Activated CD8-positive, alpha-beta memory T cell treated with anti-CD3 and anti-CD28 coated beads for 4 hours (primary cell): Measurements from ENCODE around the gene IRF2.

ENCODE experiments used
- DNase-seq, 2 donors: peaks; one replicate each; pipeline ENCODE4 v3.0.0-alpha.2; 2020; ENCODE audit warnings: low read depth in 2 of 2

IRF2 gene

DNA sequence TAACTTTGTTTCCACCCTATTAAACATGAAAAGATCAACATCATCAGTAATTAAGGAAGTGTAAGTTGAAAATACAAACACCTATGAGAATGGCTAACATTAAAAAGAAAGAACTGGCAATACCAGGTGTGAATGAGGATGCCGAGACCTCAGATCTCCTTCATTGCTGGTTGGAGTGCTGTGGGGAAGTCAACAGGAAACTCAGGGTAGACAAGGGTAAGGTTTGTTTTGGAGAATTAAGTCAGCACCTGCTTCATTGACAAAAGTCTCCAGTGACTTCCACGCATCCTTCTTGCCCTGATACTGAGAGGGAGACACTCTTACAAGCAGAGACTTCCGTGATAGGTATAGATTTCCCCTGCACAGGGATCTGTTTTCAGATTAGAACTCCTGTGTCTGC is 106.1 kb downstream of the IRF2 start:
- no peak for DNase-seq

DNA sequence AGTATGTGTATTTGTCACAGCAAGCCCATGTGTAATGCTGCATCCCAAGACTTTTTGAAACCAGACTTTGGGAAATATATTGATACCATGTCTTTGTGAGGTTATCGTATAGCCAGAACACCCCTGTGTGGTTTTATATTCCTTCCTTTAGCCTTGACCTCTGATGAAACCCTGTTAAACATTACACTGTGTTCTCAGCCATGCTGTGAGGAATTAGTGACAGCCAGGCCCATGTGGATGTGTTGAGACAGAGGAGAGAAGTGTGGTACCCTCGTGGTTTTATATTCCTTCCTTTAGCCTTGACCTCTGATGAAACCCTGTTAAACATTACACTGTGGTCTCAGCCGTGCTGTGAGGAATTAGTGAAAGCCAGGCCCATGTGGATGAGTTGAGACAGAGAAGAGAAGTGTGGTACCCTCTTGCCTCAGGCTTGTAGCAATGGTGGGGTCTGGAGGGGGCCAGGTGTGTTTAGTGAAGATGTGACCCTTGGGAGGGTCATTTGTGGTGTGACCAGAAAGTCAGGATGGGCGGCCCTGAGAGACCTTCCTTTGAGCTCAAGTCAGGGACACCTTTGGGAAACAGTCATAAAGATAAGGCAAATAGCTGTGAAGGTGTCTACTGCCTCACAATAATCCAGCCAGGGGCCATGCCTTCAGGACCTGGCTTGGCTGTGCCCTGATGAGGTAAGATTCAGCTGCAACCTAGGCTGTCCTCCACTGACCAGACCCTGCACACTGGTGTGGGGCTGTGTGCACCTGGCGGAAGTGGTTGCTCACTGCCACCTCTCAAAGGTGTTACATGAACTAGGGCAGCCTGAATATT is 110.0 kb downstream of the IRF2 start:
- no peak for DNase-seq

DNA sequence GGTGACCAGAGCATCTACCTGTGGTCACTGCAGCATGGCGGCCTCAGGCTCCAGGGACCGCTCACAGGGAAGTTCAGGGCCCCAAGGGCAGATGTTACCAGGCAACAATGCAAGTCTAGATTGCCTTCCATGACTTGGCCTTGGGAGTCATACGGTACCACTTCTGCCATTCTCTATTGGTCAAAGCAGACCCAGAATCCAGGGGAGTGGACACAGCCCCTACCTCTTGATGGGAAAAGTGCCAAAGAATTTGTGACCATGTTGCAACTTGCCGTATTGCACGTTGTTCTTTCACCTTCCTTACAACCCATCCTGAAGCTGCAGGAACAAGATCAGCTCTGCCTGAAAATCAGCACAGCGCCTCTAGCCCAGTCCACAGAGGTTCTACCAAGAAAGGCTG is 111.1 kb downstream of the IRF2 start:
- DNase-seq = no peak

DNA sequence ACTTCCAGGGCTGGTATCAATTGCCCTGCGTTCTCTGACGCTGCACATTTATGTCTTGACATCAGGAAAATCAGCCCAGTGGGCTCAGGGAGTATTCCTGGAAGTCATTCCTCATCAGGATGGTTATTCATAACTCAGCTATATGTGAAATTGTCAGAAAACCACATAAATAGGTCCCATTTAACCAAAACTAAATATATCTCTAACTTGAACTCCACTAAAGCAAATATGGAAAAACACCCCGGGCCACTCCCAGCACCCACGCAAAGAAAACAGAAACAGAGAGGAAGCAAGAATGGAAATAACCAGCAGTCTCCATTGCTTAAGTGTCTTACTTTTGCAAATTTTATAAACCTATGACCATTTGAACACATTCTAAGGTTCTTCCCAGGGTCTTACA is 112.0 kb downstream of the IRF2 start:
- DNase-seq = no peak

DNA sequence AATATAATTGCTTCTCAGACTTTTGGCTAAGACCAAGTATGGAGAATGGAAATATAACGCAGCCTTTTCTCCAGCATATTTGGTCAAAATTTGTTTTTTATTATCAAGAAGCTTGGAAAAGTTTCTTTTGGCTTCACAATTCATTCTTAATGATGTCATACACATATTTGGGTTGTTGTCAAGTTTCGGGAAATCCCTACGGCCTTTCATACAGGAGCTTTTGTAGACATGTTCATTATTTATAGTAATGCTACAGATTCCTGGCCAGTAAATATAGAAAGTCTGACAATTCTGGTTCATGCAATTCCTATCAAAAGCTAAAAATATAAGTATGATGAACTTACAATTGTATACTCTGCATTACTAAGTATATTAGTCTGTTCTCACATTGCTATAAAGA is 112.9 kb downstream of the IRF2 start:
- DNase-seq = no peak

DNA sequence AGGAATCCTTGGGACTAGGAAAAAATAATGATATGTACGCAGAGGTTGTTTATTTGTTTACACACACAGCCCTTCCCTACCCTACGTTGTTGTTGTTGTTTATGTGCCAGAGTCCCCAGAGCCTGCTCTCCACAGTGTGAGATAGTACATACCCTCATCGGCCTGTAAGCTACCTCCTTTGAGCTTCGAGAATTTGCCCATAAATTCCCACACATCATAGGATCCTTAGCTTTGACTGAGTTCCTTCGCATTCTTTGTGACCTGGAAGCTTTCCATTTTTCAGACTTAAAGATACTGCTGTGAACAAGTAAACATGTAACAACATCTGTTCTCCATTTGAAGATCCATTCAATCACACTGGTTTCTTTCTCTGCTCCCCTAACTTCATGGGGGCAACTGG is 114.5 kb downstream of the IRF2 start:
- no peak for DNase-seq

DNA sequence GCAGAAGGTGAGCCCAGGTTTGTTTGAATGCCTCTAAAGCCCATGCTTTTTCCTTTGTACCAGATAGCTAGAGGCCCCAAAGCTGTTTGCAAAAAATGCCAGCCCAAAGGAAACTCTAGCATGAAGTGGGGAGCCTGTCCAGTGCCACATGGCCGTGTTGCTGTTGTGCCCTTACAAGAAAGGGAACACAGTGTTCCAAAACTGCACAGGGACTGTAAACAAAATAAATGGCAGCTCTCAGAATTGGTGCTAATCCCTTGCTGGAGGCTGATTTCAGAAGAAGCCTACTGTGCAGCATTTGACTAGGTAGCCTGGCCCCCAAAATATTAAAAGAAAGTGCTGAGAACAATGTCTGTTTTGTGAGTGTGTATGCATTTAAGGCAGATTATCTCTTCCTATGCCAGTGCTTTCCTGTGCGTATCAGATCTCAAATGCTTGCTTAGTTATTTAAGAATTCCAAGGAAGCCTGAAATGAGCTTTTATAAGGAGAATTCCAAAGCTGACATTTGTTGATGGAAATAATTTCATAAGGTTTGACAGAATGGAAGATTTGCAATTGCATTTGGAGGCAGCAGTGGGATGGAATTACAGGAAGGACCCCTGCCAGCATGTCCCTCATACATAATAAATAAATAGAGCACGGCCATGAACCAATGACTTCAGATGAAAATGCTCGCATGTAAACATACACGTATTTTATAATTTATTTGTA is 115.7 kb downstream of the IRF2 start:
- DNase-seq = no peak

DNA sequence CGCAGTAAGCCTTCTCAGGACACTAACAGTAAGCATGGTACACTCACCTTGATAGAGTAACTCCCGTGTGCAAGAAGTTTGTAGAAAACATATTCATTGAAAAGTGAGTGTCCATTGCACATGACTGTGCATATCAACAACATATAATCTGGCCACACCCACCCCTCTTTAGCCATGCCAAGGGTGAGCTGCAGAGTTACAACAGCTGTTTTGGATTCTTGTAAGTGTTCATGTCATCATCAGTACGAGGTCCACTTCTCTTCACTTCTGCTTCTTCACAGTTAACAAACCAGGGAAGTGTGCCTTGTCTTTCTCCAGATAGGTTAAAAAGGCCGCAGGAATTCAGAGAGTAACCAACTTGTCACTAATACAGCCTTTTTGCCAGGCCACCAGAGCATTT is 116.6 kb downstream of the IRF2 start:
- no peak for DNase-seq

DNA sequence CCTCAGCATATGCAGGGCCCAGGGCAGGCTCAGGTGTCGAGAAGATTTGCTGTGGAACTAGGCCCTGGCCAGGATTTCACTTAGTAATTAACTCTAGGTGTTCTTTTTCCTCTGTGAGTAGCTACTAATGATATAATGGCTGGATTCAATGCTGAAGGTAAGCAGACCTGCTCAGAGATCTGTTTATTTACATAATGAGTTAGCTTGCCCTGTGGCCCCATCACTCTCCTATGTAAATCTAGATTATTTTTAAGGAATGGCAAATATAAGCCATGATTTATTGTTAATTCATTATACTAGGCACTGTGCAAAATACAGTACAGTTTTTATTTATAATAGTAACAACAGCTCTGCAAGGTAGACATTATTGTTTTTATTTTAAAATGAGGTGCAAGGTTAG is 117.2 kb downstream of the IRF2 start:
- DNase-seq = no peak

DNA sequence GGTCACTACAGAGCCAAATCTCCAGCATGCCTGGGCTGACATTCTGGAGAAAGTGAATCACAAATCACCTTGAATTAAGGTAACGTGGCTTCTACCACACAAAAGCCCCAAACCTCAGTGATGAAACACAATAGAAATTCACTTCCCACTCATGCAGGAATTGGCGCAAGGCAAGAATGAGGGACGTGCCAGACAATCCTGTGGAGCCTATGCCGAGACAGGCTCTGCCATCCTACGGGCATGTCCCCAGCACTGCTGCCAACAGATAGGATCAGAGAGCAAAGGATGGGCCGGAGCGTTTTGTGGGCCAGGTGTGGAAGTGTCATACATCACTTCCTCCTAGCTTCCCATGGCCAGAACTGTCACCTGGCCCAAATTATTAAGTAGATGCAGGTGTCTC is 118.0 kb downstream of the IRF2 start:
- no peak for DNase-seq

DNA sequence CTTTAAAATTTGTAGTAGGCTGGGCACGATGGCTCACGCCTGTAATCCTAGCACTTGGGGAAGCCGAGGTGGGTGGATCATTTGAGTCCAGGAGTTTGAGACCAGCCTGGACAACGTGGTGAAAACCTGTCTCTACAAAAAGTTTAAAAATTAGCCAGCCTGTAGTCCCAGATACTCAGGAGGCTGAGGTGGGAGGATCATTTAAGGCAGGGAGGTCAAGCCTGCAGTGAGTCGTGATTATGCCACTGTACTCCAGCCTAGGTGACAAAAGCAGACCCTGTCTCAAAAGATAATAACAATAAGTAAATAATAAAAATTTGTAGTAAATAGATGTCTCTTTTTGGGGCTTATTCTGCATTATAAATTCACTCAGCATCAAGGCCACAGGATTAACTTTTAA is 118.5 kb downstream of the IRF2 start:
- no peak for DNase-seq

DNA sequence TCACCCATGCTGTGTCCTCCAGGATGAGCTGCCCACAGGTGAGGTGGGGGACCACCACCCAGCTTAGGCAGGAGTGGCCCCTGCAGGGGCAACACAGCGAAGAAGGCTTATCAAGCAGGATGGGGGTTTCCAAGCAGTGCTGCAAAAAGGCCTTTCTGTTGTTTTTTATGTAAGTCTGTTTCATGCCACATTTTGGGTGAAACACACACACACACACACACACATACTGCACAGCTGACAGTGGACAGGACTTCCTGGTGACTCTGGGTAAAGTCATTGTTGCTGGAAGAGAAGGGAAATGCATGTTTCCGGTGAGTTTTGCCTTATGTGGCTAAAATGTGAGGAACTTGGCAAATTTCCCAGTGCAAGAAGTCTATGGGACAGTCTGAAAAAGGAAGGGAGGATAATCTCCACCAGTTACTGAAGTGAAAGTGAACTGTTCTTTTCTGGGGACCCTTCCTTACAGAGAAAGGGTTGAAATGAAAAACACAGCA is 119.2 kb downstream of the IRF2 start:
- no peak for DNase-seq

DNA sequence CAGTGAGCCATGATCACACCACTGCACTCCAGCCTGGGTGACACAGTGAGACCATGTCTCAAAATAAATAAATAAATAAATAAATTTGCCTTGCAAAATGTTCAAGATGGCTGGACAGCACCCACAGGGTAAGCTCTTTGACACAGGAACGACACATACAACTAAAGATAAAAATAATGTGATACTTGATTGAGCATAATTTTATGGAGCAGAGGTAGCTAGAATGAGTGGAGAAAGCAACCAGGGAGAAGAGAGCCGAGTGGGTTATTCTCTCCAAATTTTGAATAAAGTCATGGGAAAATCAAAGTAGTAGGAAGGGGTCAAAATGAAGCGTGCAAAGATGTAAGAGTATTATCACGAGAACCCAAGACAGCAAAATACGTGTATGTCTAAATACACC is 121.5 kb downstream of the IRF2 start:
- no peak for DNase-seq

DNA sequence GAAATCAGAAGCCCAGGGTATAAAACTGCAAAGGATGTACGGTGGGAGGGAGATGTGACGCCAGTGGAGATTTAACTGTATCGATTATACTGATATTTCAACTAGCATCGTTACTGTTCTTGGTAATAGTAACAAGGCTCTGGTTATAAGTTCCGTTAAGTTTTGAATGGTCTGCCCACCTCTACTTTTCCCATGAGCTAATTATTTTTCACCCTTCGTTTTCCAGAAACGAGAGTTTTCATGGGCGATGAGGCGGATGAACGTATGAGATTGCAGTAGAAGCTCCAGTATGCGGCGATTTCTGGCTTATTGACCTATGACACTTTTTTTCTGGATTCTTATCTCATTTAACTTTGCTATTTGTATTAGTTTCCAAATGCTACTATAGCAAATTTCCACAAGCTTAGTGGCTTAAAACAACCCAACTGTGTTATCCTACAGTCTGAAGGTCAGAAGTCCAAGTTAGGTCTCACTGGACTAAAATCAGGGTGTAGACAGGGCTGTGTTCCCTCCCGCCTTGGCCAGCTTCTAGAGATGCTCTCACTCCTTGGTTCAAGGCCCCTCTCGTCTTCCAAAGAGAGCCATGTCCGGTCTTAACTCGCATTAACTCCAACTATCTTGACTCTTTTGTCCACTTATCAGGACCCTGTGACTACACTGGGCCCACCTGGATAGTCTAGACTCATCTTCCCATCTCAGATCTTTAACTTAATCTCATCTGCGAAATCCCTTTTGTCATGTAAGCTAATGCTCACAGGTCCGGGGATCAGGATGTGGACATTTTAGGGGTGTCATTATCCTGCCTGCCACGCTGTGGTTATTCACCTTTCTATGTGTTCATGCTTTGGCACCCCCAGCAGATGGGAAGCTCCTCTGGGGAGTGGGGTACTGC is 122.5 kb downstream of the IRF2 start:
- no peak for DNase-seq

DNA sequence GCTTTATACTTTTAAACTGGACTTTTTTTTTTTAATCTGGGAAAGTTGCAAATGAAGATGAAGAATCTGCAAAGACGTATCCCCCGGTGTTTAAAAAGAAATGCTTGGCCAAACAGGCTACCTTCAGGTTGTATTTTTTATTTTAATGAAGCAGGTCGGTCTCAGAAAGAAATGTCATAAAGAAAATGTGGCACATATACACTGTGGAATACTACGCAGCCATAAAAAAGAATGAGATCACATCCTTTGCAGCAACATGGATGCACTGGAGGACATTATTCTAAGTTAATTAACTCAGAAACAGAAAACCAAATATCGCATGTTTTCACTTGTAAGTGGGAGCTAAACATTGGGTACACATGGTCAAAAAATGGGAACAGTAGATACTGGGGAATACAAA is 123.4 kb downstream of the IRF2 start:
- DNase-seq = no peak

DNA sequence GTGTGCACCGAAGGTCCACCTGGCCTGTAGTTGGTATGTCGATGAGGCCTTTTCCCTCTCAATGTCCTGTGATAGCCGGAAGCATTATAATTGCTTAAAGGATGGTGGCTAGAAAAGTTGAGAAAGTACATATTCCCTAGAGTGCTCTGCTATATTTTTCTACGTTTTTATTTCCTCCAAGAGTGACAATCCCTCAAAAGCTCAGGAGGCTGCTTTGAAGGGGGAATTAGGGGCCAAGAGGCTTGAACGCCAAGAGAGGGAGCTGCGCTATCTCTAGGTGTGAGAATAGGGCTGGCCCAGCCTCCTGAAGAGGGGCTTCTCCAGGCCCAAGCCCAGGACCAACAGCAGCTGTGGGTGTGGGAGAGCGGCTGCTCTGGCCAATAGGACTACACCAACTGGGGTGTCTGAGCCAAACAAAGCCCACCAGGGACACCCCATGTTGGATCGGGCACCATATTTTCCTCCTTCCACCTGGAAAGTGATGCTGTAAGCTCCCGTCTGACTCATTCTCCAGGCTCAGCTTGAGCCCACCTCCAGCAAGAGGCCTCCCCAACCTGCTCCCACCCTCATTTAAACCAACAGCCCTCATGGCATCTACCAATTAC is 124.0 kb downstream of the IRF2 start:
- no peak for DNase-seq

DNA sequence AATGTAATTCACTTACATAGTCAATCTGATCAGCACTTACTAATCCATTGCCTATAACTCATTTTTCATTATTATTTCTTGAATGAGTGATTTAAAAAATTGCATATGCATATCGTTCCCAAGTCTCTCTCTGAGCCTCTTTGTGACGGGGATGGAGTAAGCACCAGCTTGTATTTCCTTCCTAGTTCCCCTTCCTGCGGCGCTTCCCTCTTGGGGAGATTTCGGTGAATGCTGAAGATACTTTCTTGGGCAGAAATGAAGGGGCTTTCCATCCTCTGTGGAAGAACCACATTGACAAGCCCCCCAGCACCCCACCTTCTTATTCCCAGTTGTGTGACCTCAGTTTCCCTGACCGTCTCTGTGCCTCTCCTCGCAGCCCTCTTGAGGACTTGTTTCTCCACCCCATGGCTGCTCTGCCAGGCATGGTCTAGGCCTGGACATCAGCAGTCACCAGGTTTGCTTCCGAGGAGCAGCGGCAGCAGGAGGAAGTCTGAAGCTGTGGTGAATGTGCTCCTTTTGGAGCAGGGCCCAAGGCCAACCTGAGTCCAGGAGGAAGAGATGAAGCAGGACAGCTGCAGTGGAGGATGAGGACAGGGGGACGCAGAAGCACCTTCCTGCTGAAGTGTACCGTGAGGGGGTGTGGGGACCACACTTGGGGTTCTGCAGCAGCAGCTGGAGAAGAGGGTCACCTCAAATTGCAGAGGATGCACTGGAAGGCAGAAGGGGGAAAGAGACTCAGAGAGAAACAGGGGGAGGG is 124.9 kb downstream of the IRF2 start:
- DNase-seq = no peak

DNA sequence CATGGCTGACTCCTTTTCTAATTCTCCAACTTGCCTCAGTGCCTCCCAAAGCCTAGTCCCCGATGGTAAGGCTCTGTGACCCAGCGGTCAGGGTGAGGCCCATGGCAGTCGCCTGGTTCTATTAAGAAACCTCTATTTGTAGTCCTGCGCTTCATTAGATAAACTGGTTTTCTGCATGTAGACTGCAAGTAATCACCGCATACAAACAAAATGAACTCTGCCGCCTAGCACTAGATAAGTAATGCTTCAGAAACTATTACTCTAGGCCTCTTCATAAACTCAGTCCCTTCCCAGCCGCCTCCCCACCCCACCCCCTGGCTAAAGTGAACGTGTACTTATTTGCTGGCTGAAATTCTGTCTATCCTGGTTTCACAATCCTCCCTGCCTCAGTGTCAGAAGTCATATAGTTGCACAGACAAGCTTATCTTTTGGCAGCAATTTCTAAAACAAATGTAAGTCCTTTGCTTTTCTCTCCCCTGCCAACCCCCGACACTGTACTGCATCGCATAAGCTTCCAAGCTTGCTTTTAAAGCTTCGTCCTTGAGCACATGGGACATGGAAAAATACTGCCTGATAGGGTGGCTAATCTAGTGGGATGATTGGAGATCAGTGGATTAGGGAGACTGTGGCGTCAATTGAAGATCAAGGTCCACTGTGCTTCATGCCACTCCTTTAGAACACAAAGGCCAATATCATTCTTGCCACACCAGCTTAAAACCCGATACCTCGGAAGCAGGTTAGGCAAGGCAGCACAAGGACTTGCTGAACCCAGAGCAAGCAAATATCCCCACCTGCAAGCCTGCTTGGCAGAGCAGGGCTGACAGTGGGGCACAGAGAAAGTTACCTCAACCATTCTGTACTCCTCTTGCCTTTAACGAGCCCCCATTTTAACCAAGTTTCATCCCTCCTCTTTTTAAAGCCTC is 125.8 kb downstream of the IRF2 start:
- DNase-seq = no peak

DNA sequence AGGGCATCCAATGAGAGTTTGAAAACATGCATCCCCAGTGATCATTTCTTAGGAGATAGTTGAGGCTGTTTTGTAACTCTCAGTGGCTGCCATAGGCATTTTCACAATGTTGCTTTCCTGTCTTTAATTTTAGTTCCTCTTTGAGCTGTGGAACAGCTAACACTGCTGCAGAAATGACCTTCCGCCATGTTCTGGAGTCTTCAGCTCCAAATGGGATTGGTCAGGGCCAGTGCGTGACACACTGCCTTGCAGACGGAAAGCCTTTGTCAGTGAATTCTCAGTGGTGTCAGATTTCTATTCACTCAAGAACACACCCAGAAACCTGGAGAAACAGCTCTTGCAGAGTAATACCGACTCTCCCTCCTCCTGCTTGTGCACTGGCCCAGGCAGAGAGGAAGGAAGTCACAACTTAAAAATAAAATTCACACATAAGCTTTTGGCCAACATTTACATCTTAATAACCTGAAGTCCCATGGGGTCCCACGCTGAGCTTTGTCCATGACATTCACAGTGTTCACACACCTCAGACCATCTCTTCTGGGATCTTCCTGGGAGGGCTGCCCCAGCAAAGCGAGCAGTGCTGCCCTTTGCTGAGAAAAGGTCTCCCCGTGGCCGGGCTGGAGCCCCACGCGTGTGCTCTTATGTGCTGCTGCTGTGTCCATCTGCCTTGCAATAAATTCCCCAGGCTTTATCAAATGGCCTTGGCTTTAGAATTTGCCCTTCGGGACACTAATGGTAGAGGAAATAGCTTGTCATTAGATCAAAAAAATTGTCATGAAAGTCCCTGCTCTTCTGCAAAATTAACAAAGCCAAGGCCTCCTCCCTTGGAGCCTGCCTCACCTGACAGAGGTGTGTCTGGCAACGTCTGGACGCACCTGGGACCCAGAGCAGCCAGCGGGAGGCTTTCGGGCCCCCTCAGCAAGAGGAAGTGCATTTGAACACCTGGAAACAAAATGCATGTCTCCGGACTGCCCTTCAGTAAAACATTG is 126.8 kb downstream of the IRF2 start:
- DNase-seq = no peak
